ENCODE measurements around the gene PLCD3.

- TF ChIP-seq ZNF138 (CRISPR knock-in tag; IDR thresholded peaks at IDR 0.05; ENCODE audit: low read depth) (no peak), ZNF761 (CRISPR knock-in tag; conservative IDR thresholded peaks at IDR 0.05) (no peak), SNAI1 (CRISPR knock-in tag; IDR thresholded peaks at IDR 0.05; ENCODE audit: borderline replicate concordance) (no peak), CREM (IDR thresholded peaks at IDR 0.05) (no peak), CREM (CRISPR knock-in tag; IDR thresholded peaks at IDR 0.05) (no peak), HCFC1 (IDR thresholded peaks at IDR 0.05; ENCODE audit: low read depth, low read length) (no peak), ZNF501 (CRISPR knock-in tag; IDR thresholded peaks at IDR 0.05) (no peak), CTCF (CRISPR knock-in tag; IDR thresholded peaks at IDR 0.05) (no peak), HNRNPH1 (optimal IDR thresholded peaks at IDR 0.05; ENCODE audit: low read depth, low read length) (no peak), GABPA (IDR thresholded peaks at IDR 0.05; ENCODE audit: low read depth, low read length) (no peak), GABPA (CRISPR knock-in tag; IDR thresholded peaks at IDR 0.05; ENCODE audit: low read depth) (no peak), SRSF1 (optimal IDR thresholded peaks at IDR 0.05; ENCODE audit: low read depth, low read length) (no peak), ZBTB39 (CRISPR knock-in tag; IDR thresholded peaks at IDR 0.05) (no peak), FOXP1 (IDR thresholded peaks at IDR 0.05) (no peak), FOXP1 (CRISPR knock-in tag; IDR thresholded peaks at IDR 0.05) (no peak), PCBP2 (optimal IDR thresholded peaks at IDR 0.05; ENCODE audit: low read depth, low read length, poor library complexity, severe bottlenecking) (no peak)
Measured at GRCh38 chr17:45172232-45172540, 39.9 kb upstream of the PLCD3 start.
